GM19468 (cell line): ENCODE data around the gene SPDYE11.
"Not testable (repeated sequence)": the region's sequence is repeated elsewhere in the genome, so short reads cannot be mapped to it uniquely, and the experiment has no call there.

Experiments
- ATAC-seq: cut with Tn5 transposase; IDR thresholded peaks from one replicate; pipeline ENCODE4 v1.9.1; 2021; ENCODE audit warnings: mild to moderate bottlenecking, moderate library complexity, moderate number of reproducible peaks; ENCODE audit not compliant: unreplicated experiment; ENCODE audit errors: extremely low read depth

SPDYE11 gene

GRCh38 chr7:73057811-73058210 lies at the start of gene SPDYE11:
SPDYE11 (minus strand) TSS chr7:73057911; CDS start chr7:73056111, 1,800 bp downstream.
- ATAC-seq: not testable (repeated sequence)

- ATAC-seq: not testable (repeated sequence)
These were observed 28.2 kb upstream of the SPDYE11 start, which contains the start of gene SPDYE9 for GRCh38 chr7:73085938-73086337. SPDYE9 (minus strand) TSS chr7:73086038; CDS start chr7:73084238, 1,800 bp downstream.

- not testable (repeated sequence) for ATAC-seq
These were observed 28.0 kb downstream of the SPDYE11 start, which contains the start of gene SPDYE8 for GRCh38 chr7:73029666-73030065. SPDYE8 (minus strand) TSS chr7:73029766; CDS start chr7:73027966, 1,800 bp downstream.

- not testable (repeated sequence) for ATAC-seq
These were observed 51.2 kb downstream of the SPDYE11 start for GRCh38 chr7:73006491-73006890.

- peak; percentile 41 for ATAC-seq
These were observed 51.8 kb downstream of the SPDYE11 start for GRCh38 chr7:73005693-73006447.

- peak; percentile 55 for ATAC-seq
These were observed 52.4 kb downstream of the SPDYE11 start for GRCh38 chr7:73005356-73005692.

GRCh38 chr7:72997887-72998468 lies 59.7 kb downstream of the SPDYE11 start:
- not testable (repeated sequence) for ATAC-seq
